NCI-H146 treated with DMSO at 0.1 percent for 48 hours (cell line): ENCODE data around the gene SERPINB5.
"Not testable (repeated sequence)": the region's sequence is repeated elsewhere in the genome, so short reads cannot be mapped to it uniquely, and the experiment has no call there.

ENCODE experiments used
- DNase-seq: peaks from one replicate; lab custom pipeline; 2025; ENCODE audit not compliant: unreplicated experiment; lab: John Stamatoyannopoulos, UW

Gene SERPINB5, protein sequence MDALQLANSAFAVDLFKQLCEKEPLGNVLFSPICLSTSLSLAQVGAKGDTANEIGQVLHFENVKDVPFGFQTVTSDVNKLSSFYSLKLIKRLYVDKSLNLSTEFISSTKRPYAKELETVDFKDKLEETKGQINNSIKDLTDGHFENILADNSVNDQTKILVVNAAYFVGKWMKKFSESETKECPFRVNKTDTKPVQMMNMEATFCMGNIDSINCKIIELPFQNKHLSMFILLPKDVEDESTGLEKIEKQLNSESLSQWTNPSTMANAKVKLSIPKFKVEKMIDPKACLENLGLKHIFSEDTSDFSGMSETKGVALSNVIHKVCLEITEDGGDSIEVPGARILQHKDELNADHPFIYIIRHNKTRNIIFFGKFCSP

DNA sequence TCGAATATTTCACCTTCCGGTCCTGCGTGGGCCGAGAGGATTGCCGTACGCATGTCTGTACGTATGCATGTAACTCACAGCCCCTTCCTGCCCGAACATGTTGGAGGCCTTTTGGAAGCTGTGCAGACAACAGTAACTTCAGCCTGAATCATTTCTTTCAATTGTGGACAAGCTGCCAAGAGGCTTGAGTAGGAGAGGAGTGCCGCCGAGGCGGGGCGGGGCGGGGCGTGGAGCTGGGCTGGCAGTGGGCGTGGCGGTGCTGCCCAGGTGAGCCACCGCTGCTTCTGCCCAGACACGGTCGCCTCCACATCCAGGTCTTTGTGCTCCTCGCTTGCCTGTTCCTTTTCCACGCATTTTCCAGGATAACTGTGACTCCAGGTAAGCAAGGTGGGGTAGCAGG lies at the start of gene SERPINB5:
Gene SERPINB5 (plus strand): TSS at position 291 of the 400 bp plus-strand sequence. CDS start 7,471 bp downstream, outside the sequence.
- DNase-seq = peak; percentile 77

DNA sequence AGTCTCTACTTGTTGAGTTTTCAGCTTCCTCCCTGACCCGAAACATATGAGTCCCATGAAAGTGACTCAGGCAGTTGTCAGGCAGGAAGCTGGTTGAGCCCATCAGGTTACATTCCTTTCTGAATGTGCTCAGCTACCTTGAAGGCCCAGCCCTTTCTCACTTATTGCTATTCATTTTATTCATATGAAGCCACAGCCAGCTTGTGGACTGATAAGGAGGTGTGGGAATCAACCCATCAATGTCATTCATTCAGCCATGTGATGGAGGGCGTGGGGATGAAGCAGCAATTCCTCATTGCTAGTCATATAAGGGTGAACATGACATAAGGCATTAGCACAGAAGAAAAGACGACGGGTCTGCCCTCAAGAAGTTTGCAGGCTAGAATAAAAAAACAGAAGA lies 49.2 kb upstream of the SERPINB5 start:
- DNase-seq = no peak

DNA sequence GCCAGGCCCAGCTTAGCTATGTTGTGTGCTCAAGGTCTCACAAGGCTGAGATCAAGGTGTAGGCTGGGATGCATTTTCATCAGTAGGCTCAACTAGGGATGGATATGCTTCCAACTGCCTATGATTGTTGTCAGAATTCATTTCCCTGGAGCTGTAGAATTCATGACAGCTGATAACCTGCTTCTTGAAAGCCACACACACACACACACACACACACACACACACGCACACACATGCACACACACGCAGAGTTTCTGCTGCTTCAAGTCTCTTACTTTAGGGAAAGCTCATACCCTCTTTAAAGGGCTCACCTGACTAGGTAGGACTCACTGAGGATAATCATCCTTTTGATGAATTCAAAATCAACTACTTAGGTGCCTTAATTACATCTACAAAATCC lies 46.2 kb upstream of the SERPINB5 start:
- DNase-seq = no peak

DNA sequence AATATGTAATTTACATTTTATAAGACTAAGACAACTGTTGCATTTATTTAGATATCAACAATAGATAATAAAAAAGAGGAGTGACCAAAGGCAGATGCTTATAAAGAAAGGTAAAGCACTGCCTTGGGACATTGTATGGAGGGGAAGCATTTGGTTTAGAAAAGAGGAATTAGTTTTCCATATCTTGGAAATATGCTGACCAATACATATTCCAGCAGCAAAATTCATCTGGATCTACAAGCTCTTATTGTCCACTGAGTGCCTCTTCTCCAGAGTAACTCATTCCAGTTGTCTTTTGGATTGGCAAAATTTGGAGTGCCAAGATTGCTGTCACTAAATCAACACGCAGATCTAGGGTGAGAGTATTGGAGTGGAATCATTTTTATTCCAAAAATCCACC lies 45.6 kb upstream of the SERPINB5 start:
- no peak for DNase-seq

DNA sequence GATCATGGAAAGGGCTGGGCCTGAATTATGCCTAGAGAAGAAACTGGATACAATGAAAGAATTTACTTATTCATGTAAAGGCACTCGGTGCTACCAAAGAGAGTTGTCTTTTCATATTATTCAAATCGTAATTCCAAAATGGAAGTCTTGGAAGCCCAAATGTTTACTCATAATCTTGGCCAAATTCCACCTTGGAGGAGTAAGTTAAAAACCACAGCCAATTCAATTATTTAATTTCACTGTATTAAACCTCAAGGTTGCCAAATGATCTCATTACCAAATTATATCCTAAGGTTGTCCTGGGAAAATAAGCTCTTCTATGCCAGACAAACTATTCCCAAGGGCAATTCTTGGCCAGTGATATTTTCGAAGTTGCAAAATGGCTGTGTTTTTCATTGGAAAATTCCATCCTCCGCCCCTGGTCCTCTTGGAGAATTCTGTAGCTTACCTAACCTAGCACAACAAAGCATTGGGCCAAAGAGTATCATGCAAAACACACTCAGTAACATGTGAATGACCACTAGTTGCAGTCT lies 43.4 kb upstream of the SERPINB5 start:
- no peak for DNase-seq

DNA sequence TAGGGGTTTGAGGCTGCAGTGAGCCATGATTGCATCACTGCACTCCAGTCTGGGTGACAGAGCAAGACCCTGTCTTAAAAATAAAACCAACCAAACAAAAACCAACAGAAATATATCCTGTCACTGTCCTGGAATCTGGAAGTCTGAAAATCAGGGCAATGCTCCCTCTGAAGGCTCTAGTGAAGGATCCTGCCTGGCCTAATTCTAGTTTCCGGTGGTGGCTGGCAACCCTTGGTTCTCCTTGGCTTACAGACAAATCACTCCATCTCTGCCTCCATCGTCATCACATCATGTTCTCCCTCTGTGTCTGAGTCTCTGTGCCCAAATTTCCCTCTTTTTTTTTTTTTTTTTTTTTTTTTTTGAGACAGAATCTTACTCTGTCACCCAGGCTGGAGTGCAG lies 38.6 kb upstream of the SERPINB5 start:
- no peak for DNase-seq

DNA sequence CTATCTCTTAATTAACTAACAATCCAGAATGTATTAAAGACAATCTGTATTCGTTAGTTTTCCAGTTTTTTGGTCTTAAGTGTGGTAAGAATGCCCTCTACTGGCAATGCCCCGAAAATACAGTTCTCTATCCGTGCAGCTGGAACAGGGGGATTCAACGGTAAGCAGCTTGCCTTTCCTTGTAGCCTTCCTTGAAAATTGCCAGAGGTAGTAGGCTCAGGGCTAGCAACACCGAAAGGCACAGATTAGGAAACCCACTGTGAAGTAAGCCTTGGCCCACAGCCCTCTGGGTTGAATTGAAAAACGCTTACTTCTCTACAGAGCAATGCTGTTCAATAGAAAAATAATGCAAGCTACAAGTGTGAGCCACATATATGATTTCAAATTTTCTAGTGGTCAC lies 37.4 kb upstream of the SERPINB5 start:
- peak; percentile 80 for DNase-seq

DNA sequence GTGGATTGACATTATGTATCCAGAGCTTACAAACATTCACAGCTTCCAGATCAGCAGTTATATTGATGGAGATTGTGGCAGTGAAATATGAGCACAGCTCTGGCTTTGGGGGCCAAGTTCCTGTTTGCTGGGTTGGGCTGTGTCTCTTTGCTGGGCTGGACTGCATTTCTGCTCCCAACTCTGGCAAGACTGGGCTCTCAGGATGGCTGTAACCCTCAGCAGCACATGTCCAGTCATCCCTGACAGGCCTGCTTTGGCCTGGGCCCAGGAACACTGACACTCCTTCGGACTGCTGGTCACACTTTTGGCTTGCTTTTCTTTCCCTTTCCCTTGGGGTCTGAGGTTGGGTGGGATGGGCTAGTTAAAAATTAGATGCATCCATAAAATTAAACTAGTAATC lies 36.5 kb upstream of the SERPINB5 start:
- DNase-seq = no peak

DNA sequence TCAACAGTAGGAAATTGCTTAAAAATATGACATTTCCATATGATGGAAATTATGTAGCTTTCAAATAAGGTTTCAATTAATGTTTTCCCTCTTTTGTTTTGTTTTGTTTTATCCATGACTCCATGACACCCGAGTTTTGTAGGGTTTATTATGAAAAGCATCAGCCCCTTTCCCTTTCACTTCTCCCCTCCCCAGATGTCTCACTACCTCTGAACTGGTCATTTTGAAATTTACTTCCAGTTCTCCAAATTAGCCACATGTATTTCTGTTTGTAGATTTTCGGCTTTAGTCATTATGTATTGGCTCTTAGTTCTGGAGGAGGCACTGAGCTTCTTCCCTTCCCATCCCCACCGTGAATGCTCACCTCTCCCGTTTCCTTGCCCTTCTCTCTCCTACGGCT lies 35.9 kb upstream of the SERPINB5 start:
- DNase-seq = no peak

DNA sequence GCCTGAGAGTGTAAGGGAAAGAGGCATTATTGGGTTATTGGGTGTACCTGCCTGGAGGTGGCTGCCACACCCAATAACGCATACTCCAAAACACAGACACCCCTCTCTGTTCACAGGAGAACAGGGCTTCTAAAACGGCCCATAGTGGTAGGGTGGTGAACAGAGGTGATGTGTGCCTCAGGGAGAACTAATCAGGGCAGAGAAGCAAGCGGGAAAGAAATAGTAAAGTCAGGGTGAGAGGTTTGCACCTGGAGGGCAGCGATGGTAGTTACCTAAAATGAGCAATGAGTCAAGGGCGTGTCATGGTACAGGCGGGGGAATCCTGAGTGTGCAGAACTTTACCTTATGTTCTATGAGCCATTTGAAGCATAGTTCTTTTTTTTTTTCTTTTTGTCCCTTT lies 32.9 kb upstream of the SERPINB5 start:
- no peak for DNase-seq

DNA sequence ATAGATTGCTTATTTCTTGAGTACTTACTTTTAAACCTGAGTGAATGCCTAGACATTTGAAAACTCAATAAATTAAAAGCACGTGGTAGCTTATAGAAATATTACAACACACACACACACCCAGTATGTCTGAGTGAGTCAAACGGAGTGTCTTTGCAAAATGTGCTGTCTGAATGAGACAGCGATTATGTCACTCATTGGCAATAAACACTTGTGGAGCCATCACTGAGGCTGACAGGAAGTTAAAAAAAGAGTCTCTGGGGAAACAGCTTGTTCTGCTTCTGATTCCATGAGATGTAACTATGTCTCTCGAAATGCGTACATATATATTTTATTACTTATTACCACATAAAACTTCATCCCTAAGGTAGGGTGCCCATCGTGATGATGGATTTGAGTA lies 32.2 kb upstream of the SERPINB5 start:
- no peak for DNase-seq

DNA sequence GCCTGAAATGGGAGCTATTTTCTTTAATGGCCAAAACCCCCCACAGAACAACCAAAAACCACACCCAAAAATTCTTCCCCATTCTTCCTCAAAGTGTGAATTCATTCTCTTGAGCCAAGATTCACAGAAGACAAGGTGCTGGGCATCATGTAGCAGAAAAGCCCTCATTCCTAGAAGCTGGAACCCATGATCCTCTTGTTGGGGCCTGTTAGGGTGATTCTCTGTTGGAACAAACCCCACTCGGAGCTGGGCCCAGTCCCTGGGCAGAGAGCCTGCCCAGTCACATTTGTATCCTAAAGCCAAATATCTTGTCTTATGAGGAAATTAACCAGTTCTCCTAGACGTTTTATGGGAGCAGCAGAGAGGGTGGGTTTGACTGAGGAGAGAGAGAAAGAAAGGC lies 31.7 kb upstream of the SERPINB5 start:
- no peak for DNase-seq

DNA sequence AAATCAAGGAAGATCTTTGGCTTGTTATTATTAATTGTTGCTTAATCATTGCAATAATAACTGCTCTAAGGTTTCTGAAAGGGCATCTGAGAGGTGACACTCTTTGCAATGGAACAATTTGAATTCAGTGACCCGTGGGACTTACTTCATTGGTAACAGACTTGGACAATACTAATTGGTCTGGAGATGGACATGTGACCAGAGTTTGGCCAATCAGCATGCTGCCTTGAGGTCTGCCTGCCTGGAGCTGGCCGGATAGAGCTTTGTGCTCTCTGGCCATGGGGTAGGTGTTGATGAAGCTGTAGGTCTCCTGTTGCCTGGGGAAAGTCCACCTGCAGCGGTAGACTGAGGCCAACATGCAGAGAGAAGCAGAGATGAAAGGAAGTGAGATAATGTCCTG lies 30.5 kb upstream of the SERPINB5 start:
- no peak for DNase-seq

DNA sequence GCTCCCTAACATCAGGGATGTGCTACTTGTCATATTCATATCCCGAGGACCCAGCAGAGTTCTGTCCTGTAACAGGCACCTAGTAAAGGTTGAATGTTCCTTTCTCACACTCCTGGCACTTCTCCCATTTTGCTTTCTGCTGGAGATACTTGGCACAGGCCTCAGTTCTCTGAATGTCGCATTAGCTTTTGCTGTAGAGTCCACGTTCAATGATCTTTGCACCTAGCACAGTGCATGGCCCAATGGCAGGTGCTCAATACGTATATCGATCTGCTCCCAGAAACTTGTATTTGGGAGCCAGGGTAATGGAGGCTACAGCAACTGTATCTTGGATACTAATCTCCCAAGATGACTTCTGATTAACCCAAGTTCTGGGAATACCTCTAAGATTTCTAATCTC lies 29.7 kb upstream of the SERPINB5 start:
- DNase-seq = no peak

DNA sequence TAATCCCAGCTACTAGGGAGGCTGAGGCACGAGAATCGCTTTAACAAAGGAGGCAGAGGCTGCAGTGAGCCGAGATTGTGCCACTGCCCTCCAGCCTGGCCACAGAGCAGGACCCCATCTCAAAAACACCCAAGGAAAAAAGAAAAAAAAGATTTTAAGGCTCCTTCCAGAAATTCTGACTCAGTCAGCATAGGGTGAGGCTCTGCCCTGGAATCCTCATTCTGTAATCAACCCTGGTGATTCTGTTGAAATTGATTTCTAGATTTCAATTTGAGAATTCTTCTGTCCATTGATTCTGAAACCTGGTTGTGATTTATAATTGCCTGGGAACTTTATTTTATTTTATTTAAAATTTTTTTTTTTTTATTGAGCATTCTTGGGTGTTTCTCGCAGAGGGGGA lies 27.3 kb upstream of the SERPINB5 start:
- DNase-seq = no peak

DNA sequence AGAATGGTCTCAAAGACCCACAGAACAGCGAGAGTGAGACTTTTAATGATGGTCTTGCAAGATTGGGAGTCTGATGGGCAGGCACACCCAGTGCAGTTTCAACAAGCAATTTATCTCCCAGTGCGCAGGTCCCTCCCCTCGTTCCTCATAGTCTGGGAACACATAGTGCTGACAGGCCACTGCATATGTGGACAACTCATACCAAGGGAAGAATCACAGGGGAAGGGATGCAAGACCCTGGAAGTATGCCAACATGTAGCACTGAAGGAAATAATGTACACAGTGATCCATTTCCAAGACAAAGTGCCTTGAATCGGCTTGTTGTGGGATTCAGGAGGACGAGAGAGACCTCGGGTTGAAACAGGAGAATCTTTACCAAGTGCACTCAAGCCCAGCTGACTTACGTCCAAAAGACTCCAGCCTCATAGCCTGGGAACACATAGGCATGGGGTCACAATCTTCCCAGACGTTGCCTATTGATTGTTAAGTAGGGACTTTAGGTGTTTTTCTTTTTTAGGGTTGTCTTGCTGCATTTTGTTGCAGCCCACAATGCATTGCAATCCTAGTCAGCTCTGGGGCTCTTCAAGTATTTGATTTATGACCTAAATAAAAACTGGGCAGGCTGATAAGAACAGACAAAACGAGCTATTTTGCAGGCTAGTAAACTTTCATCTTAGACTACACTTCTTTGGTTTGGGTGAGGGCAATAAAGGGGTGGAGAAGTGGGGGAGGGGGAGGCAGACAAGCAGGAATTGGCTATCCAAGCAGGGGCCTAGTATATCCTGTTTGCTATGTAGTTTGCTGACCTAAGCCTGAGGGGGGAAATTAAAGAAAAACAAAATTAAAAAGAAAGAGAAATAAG lies 24.7 kb upstream of the SERPINB5 start:
- DNase-seq = no peak

DNA sequence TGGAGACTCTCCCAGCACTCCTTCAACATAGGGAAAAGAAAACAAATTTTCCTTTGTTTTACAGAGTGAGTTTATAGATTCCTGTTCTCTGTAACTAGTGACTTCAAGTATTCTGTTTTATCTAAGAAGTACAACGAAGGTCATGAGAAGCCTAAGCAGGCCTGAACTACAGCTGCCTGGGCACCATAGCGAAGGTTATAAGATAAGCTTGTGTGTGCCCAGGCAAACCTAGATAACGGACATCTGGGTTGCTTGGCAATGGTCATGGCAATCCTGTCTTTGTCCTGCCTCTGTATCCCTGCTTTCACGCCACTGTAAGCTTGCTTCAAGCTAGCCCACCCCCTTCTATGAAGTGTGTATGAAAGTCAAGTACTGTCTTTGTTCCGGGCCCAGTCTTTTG lies 24.0 kb upstream of the SERPINB5 start:
- not testable (repeated sequence) for DNase-seq

DNA sequence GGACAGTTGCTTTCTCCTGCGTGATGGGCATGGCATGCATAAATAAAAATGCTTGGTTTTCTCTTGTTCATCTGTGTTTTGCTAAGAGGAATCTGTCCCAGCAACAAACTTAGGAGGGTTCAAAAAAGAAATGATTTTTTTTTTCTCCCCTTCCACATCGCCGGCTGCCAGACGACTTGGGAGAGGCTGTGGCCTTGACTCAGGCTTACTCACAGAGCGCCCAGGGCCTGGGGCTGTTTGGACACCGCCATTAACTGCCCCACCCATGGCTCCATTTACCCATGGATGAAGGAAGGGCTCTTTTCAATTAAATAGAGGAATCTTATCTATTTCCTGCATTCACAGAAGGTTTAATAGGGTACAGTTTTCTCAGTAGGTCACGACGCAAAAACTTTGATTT lies 22.3 kb upstream of the SERPINB5 start:
- peak; percentile 29 for DNase-seq

DNA sequence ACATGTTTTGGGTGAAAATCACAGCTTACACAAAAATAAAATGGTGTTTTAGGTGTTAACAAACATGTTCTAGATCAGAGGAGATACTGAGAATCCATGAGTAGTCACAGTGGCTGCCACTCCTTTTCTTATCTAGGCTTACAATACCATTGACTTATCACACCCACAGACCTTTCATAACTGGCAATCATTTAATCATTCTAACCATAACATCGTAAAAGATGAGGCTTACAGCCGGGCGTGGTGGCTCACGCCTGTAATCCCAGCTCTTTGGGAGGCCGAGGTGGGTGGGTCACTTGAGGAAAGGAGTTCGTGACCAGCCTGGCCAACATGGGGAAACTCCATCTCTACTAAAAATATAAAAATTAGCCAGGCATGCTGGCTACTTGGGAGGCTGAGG lies 18.8 kb upstream of the SERPINB5 start:
- DNase-seq = no peak

DNA sequence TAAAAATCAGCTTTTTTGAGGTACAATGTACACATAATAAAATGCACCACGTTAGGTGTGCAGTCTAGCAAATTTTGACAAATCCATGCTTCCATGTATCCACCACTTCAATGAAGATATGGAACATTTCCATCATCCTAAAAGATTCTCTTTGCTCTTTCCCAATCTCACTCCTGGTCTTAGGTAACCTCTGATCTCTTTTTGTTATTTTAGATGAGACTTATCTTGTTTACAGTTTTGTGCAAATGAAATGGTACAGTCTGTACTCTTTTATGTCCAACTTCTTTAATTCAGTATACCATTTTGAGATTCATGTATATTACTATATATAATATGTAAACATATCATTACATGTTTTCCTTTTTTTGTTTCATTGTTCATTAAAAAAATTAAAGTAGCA lies 16.3 kb upstream of the SERPINB5 start:
- no peak for DNase-seq

DNA sequence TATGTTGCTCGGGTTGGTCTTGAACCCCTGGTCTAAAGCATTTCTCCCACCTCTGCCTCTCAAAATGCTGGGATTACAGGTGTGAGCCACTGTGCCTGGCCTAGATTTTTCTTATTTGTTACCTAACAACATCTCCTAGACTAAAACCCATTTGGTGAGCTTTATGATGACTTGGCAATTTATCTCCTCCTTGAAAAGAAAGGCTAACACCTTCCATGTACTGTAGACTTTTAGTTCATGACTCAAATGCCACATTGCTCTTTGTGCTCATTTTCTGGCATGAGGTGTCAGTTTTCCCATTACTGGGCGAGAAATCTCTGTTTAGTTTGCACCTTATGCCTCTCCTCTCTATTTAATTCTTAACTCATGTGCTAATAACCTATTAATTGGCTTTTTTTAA lies 12.3 kb upstream of the SERPINB5 start:
- no peak for DNase-seq

DNA sequence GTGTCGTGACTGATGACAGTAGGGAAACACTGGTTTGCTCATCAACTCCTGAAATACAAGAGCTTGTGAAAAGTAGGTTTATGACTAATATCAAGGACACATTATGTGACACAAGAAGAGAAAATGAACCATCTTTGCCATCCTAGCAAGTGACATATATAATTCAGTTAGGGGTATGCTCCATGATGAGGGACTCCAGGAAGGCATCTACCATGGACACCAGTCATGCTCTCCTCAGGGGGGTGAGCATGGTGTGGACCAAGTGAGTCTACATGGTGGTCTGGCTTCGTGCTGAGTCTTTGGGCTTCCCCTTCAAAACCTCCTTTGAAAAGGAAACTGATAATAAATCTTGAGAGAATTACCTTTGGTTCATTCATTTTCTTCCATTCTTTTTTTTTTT lies 11.7 kb upstream of the SERPINB5 start:
- no peak for DNase-seq
